ENCODE measurements around the gene UROS. TPM values are rescaled to one million over a fixed set of nuclear protein-coding genes. Genes with fewer than 3 reads are reported as not detected.

The UROS gene
- total and polyA plus RNA-seq, 10 of the 15 experiments (the other 5 are each of a cell fraction or from before 2014, with no cell fraction given): 4.3 to 112 (median 64.5) TPM

- Histone ChIP-seq H3K4me2 (ENCODE audit: control insufficient read depth, insufficient read depth) (peak overlapping the region; percentile 83), H3K36me3 (ENCODE audit: control insufficient read depth in 2 of 2, insufficient read depth in 2 of 2, low read length in 1 of 2) (peaks cover 0 to 5% of the 10 kb centered on the region in 2 experiments), H3K4me1 (ENCODE audit: control insufficient read depth, insufficient read depth, low read length) (peaks cover 9% of the 10 kb centered on the region; the same call in 1 of the 2 replicates), H3K9ac (ENCODE audit: control insufficient read depth, insufficient read depth, low read length) (peak overlapping the region; percentile 91), H3K79me2 (ENCODE audit: control insufficient read depth, insufficient read depth, low read length) (peaks cover 57% of the 10 kb centered on the region), H3K9me3 (replicated peaks; ENCODE audit: control insufficient read depth, insufficient read depth, low read length) (no peaks in the 10 kb centered on the region), H3K27me3 (replicated peaks in 1 of 2; ENCODE audit: control insufficient read depth in 2 of 2, insufficient read depth in 2 of 2, low read length in 1 of 2) (no peaks in the 10 kb centered on the region), H3K4me3 (peak overlapping the region; percentile 92), H2AFZ (ENCODE audit: control insufficient read depth, low read depth, low read length) (peak overlapping the region; percentile 99), H4K20me1 (ENCODE audit: control insufficient read depth, insufficient read depth) (no peaks in the 10 kb centered on the region), H3K27ac (ENCODE audit: control insufficient read depth, insufficient read depth) (peak overlapping the region; percentile 97)
- ATAC-seq: peak; percentile 4
- RAD21 ChIA-PET (ENCODE audit: unreplicated experiment): interaction anchor here (1.1 to 1.3 kb wide), 2 partner anchors 38 to 98 kb away, joined by 3 read pairs; no protein-coding TSS in a partner anchor
- no peak for DNase-seq (ENCODE audit: low read depth, low spot score)
- TSS peak; percentile 83 for BruUV-seq (replicated peaks)
- intact Hi-C loops (cut with micrococcal nuclease; ENCODE audit: unreplicated experiment): loop anchor here (1.0 to 5.0 kb wide), 2 partner anchors 41 to 103 kb away; no protein-coding TSS in a partner anchor
- under 1% methylated on average over 20 of the region's 20 CpGs for WGBS (ENCODE audit: insufficient coverage, insufficient replicate concordance, low lambda C conversion rate, missing lambda C conversion rate)
- SMC1A ChIA-PET (ENCODE audit: uncharacterized antibody, unreplicated experiment): interaction anchor here (0.7 to 0.8 kb wide), 2 partner anchors 26 to 40 kb away, joined by 3 read pairs; no protein-coding TSS in a partner anchor
- no peak for FAIRE-seq
- TF ChIP-seq RB1 (IDR thresholded peaks at IDR 0.05; ENCODE audit: borderline replicate concordance) (0 out of 2 replicates have a peak, but pooled peaks have one; percentile 33), RBBP5 (conservative IDR thresholded peaks at IDR 0.05) (0 out of 2 replicates have a peak, but pooled peaks have one; percentile 72), POLR2A (IDR thresholded peaks at IDR 0.05; ENCODE audit: low read depth, low read length) (no peak), MLLT1 (IDR thresholded peaks at IDR 0.05) (0 out of 2 replicates have a peak, but pooled peaks have one; percentile 57), TARDBP (IDR thresholded peaks at IDR 0.05; ENCODE audit: borderline replicate concordance) (0 out of 2 replicates have a peak, but pooled peaks have one; percentile 2), NKRF (conservative IDR thresholded peaks at IDR 0.05) (peak; percentile 47)
- CTCF ChIA-PET: interaction anchor here (1.1 to 1.5 kb wide), 5 partner anchors 20 to 45 kb away, joined by 3 to 5 read pairs (median 4); no protein-coding TSS in a partner anchor
- in situ Hi-C loops (cut with MboI): no loop called here
- POLR2A ChIA-PET: interaction anchor here (1.1 to 2.2 kb wide), 4 partner anchors 21 to 104 kb away, joined by 3 to 6 read pairs (median 4); partner anchors contain the start of gene EDRF1
Measured at GRCh38 chr10:125823663-125824251, 699 bp upstream of the UROS start.

Measured in GM12878 (cell line).